GM23338 (cell line): ENCODE results near the gene NCS1. TPM values are rescaled to one million over a fixed set of nuclear protein-coding genes. Genes with fewer than 3 reads are reported as not detected.

ENCODE experiments used
- ATAC-seq: fragments of 200-7000 bp; cut with Tn5 transposase; 3 replicates; pipeline ENCODE4 v1.9.1; 2020
- DNase-seq: peaks from one replicate; pipeline ENCODE4 v3.0.0-alpha.2; 2015; ENCODE audit warnings: low spot score
- H2AFZ ChIP-seq: fragments of 200-600 bp; sonication (generic); 2 replicates; pipeline ENCODE4 v1.8.0; 2016; ENCODE audit warnings: antibody characterized with exemption, mild to moderate bottlenecking, moderate library complexity
- H3F3A ChIP-seq: fragments of 200-600 bp; sonication (generic); replicated peaks from 2 replicates; pipeline ENCODE4 v1.8.0; 2017; ENCODE audit warnings: antibody characterized with exemption, mixed run types, low read depth
- H3K27ac ChIP-seq: fragments of 200-600 bp; sonication (generic); 2 replicates; pipeline ENCODE4 v1.6.1; 2016; ENCODE audit warnings: low read depth
- H3K27me3 ChIP-seq: fragments of 200-600 bp; sonication (generic); 2 replicates; pipeline ENCODE4 v1.8.0; 2016; ENCODE audit warnings: mild to moderate bottlenecking, mixed run types, moderate library complexity; ENCODE audit not compliant: insufficient read depth
- H3K36me3 ChIP-seq: fragments of 200-600 bp; sonication (generic); 2 replicates; pipeline ENCODE4 v1.8.0; 2016; ENCODE audit warnings: mild to moderate bottlenecking; ENCODE audit not compliant: insufficient read depth
- H3K4me1 ChIP-seq: fragments of 200-600 bp; sonication (generic); 2 replicates; pipeline ENCODE4 v1.8.0; 2016; ENCODE audit warnings: mild to moderate bottlenecking, moderate library complexity; ENCODE audit not compliant: insufficient read depth
- H3K4me2 ChIP-seq: fragments of 200-600 bp; sonication (generic); 2 replicates; pipeline ENCODE4 v1.7.1; 2017; ENCODE audit warnings: mixed run types
- H3K4me3 ChIP-seq: fragments of 200-600 bp; sonication (generic); 2 replicates; pipeline ENCODE4 v1.6.1; 2016; ENCODE audit warnings: mixed run types
- H3K79me2 ChIP-seq: fragments of 200-600 bp; sonication (generic); replicated peaks from 2 replicates; pipeline ENCODE4 v1.8.0; 2017; ENCODE audit warnings: mild to moderate bottlenecking; ENCODE audit not compliant: insufficient read depth
- H3K9me2 ChIP-seq: fragments of 200-600 bp; sonication (generic); 2 replicates; pipeline ENCODE4 v1.8.0; 2017; ENCODE audit not compliant: insufficient read depth
- H4K20me1 ChIP-seq: fragments of 200-600 bp; sonication (generic); replicated peaks from 2 replicates; pipeline ENCODE4 v1.8.0; 2017; ENCODE audit warnings: mild to moderate bottlenecking; ENCODE audit not compliant: insufficient read depth
- H3K27ac Mint-ChIP-seq: 2 replicates; pipeline ENCODE4 v1.8.0; 2020; ENCODE audit warnings: inconsistent platforms, mild to moderate bottlenecking, moderate library complexity, mixed read lengths
- H3K27me3 Mint-ChIP-seq: 3 replicates; pipeline ENCODE4 v1.8.0; 2022; ENCODE audit warnings: low read depth, mild to moderate bottlenecking, moderate library complexity, mixed read lengths, inconsistent platforms; ENCODE audit not compliant: insufficient read depth, poor library complexity
- H3K36me3 Mint-ChIP-seq: 3 replicates; pipeline ENCODE4 v1.8.0; 2021; ENCODE audit warnings: low read depth, mild to moderate bottlenecking, inconsistent platforms, moderate library complexity, mixed read lengths
- H3K4me1 Mint-ChIP-seq: 3 replicates; pipeline ENCODE4 v1.8.0; 2020; ENCODE audit warnings: mild to moderate bottlenecking, inconsistent platforms, mixed read lengths
- H3K4me3 Mint-ChIP-seq: 3 replicates; pipeline ENCODE4 v1.8.0; 2021; ENCODE audit warnings: moderate library complexity, mild to moderate bottlenecking, inconsistent platforms, mixed read lengths
- H3K9me3 Mint-ChIP-seq: 3 replicates; pipeline ENCODE4 v1.8.0; 2020; ENCODE audit warnings: moderate library complexity, mild to moderate bottlenecking, inconsistent platforms, mixed read lengths
- ETS1 ChIP-seq: IDR thresholded peaks from 2 replicates; pipeline ENCODE4 v1.6.1; 2016; ENCODE audit warnings: antibody characterized with exemption
- EZH2 ChIP-seq: fragments of 200-600 bp; sonication (generic); IDR thresholded peaks from one replicate; pipeline ENCODE4 v1.8.0; 2017; ENCODE audit warnings: antibody characterized with exemption, mild to moderate bottlenecking, low read depth; ENCODE audit not compliant: unreplicated experiment
- JUNB ChIP-seq: IDR thresholded peaks from one replicate; pipeline ENCODE4 v1.6.1; 2016; ENCODE audit warnings: antibody characterized with exemption; ENCODE audit not compliant: unreplicated experiment
- NANOG ChIP-seq: IDR thresholded peaks from 2 replicates; pipeline ENCODE4 v1.6.1; 2016; ENCODE audit warnings: antibody characterized with exemption, borderline replicate concordance
- STAT1 ChIP-seq: IDR thresholded peaks from one replicate; pipeline ENCODE4 v1.6.1; 2016; ENCODE audit warnings: antibody characterized with exemption; ENCODE audit not compliant: unreplicated experiment
- ZNF462 ChIP-seq: fragments of 250-450 bp; sonication (Bioruptor Pico); IDR thresholded peaks from 2 replicates; pipeline ENCODE4 v1.5.0; 2020; ENCODE audit warnings: mild to moderate bottlenecking, moderate library complexity
- polyA plus RNA-seq: library from polyadenylated mRNA; unstranded; fragments of >200 nt; fragmentation: Nextera tagmentation; extraction: Ambion mirVana; gene quantifications from 2 replicates; pipeline ENCODE4 v1.2.1, GENCODE V29; 2016
- total RNA-seq: library from RNA; depleted of rRNA; stranded (reverse); fragments of >200 nt; shearing (Covaris generic); gene quantifications from 2 replicates; pipeline ENCODE4 v1.2.3, GENCODE V29; 2014

Gene NCS1
- total and polyA plus RNA-seq, 2 experiments from 2014 or later: 8.2 to 34.3 TPM

GRCh38 chr9:130206579-130206978, 34.4 kb downstream of the NCS1 start:
- no peaks in the 10 kb centered on the region for H3K36me3 ChIP-seq
- no peaks in the 10 kb centered on the region for H3K79me2 ChIP-seq
- no peak overlapping the region for H3K4me2 ChIP-seq
- no peaks in the 10 kb centered on the region for H3K9me3 Mint-ChIP-seq
- TF ChIP-seq STAT1 (no peak), ZNF462 (no peak), EZH2 (no peak), NANOG (no peak)
- no peaks in the 10 kb centered on the region for H3K9me2 ChIP-seq
- ATAC-seq (no peak), DNase-seq (no peak)
- no peak overlapping the region for H2AFZ ChIP-seq
- H3K27ac ChIP-seq: no peak overlapping the region
- peaks cover 11% of the 10 kb centered on the region; the same call in 1 of the 2 replicates for H3K4me1 ChIP-seq
- H4K20me1 ChIP-seq: no peaks in the 10 kb centered on the region
- H3K4me3 Mint-ChIP-seq: no peak overlapping the region
- H3K36me3 Mint-ChIP-seq: no peaks in the 10 kb centered on the region
- peak overlapping the region; percentile 44; the same call in 1 of the 2 replicates for H3K27ac Mint-ChIP-seq
- H3K4me1 Mint-ChIP-seq: peaks cover 32% of the 10 kb centered on the region
- H3K27me3 ChIP-seq: no peaks in the 10 kb centered on the region
- H3F3A ChIP-seq: no peaks in the 10 kb centered on the region
- H3K4me3 ChIP-seq: no peak overlapping the region
- peaks cover 14% of the 10 kb centered on the region for H3K27me3 Mint-ChIP-seq

- no peaks in the 10 kb centered on the region for H3K79me2 ChIP-seq
- Mint-ChIP-seq H3K36me3 (no peaks in the 10 kb centered on the region), H3K4me3 (no peak overlapping the region), H3K4me1 (peaks cover 34% of the 10 kb centered on the region), H3K27ac (peak overlapping the region; percentile 4; the same call in 1 of the 2 replicates), H3K27me3 (peaks cover 13% of the 10 kb centered on the region), H3K9me3 (no peaks in the 10 kb centered on the region)
- no peaks in the 10 kb centered on the region for H3K27me3 ChIP-seq
- no peak overlapping the region for H3K27ac ChIP-seq
- ATAC-seq: no peak
- no peak overlapping the region for H3K4me3 ChIP-seq
- TF ChIP-seq ETS1 (no peak), NANOG (no peak), STAT1 (no peak), JUNB (no peak)
- no peak overlapping the region for H3K4me2 ChIP-seq
- H3F3A ChIP-seq: no peaks in the 10 kb centered on the region
- no peaks in the 10 kb centered on the region for H3K9me2 ChIP-seq
- H3K4me1 ChIP-seq: peaks cover 11% of the 10 kb centered on the region; the same call in 1 of the 2 replicates
- H4K20me1 ChIP-seq: no peaks in the 10 kb centered on the region
- no peak overlapping the region for H2AFZ ChIP-seq
- H3K36me3 ChIP-seq: no peaks in the 10 kb centered on the region
- no peak for DNase-seq
Observed at GRCh38 chr9:130207241-130207992, 35.2 kb downstream of the NCS1 start.
